ENCODE data around the gene CNPY1. TPM values are rescaled to one million over a fixed set of nuclear protein-coding genes. Genes with fewer than 3 reads are reported as not detected.

Gene CNPY1
- total RNA-seq, 1 donor from 2014 or later: not detected

- Histone ChIP-seq H4K20me1 (ENCODE audit: insufficient read depth, low read length) (no peaks in the 10 kb centered on the region), H3K27me3 (ENCODE audit: insufficient read depth, low read length) (peaks cover 41% of the 10 kb centered on the region), H3K4me1 (ENCODE audit: insufficient read depth, low read length) (peaks cover 4% of the 10 kb centered on the region), H3K4me2 (ENCODE audit: low read length) (no peak overlapping the region), H3K79me2 (ENCODE audit: insufficient read depth, low read length) (no peaks in the 10 kb centered on the region), H3K36me3 (ENCODE audit: insufficient read depth, low read length) (no peaks in the 10 kb centered on the region), H3K27ac (ENCODE audit: low read depth, low read length) (no peak overlapping the region), H3K9ac (ENCODE audit: low read length) (no peak overlapping the region), H3K9me3 (ENCODE audit: insufficient read depth, low read depth, low read length) (no peaks in the 10 kb centered on the region), H2AFZ (ENCODE audit: low read depth, low read length) (no peak overlapping the region), H3K4me3 (ENCODE audit: insufficient read depth, low read depth, low read length) (no peak overlapping the region)
- Mint-ChIP-seq H3K27ac (ENCODE audit: unreplicated experiment) (no peak overlapping the region), H3K36me3 (ENCODE audit: low read depth, unreplicated experiment) (no peaks in the 10 kb centered on the region), H3K4me3 (ENCODE audit: unreplicated experiment) (no peak overlapping the region), H3K4me1 (ENCODE audit: low read depth, unreplicated experiment) (no peaks in the 10 kb centered on the region), H3K9me3 (ENCODE audit: unreplicated experiment) (peaks cover 1% of the 10 kb centered on the region), H3K27me3 (ENCODE audit: low read depth, unreplicated experiment) (peaks cover 84% of the 10 kb centered on the region)
- DNase-seq (ENCODE audit: low read depth) (no peak), FAIRE-seq (no peak)
- TF ChIP-seq CTCF (IDR thresholded peaks at IDR 0.05; ENCODE audit: insufficient read depth, low read depth, low read length) (no peak), EZH2 (IDR thresholded peaks at IDR 0.05; ENCODE audit: insufficient read depth, low read length) (no peak)
These were observed 15.8 kb downstream of the CNPY1 start for GRCh38 chr7:155530601-155531000.

GRCh38 chr7:155529845-155530244, 16.5 kb downstream of the CNPY1 start:
- Histone ChIP-seq H3K36me3 (ENCODE audit: insufficient read depth, low read length) (no peaks in the 10 kb centered on the region), H2AFZ (ENCODE audit: low read depth, low read length) (no peak overlapping the region), H3K27me3 (ENCODE audit: insufficient read depth, low read length) (peaks cover 40% of the 10 kb centered on the region), H3K79me2 (ENCODE audit: insufficient read depth, low read length) (no peaks in the 10 kb centered on the region), H3K4me1 (ENCODE audit: insufficient read depth, low read length) (peaks cover 4% of the 10 kb centered on the region), H3K4me2 (ENCODE audit: low read length) (no peak overlapping the region), H3K4me3 (ENCODE audit: insufficient read depth, low read depth, low read length) (no peak overlapping the region), H3K27ac (ENCODE audit: low read depth, low read length) (no peak overlapping the region), H4K20me1 (ENCODE audit: insufficient read depth, low read length) (no peaks in the 10 kb centered on the region), H3K9me3 (ENCODE audit: insufficient read depth, low read depth, low read length) (no peaks in the 10 kb centered on the region), H3K9ac (ENCODE audit: low read length) (no peak overlapping the region)
- DNase-seq (ENCODE audit: low read depth): no peak
- no peaks in the 10 kb centered on the region for H3K36me3 Mint-ChIP-seq (ENCODE audit: low read depth, unreplicated experiment)
- no peak overlapping the region for H3K4me3 Mint-ChIP-seq (ENCODE audit: unreplicated experiment)
- TF ChIP-seq EZH2 (IDR thresholded peaks at IDR 0.05; ENCODE audit: insufficient read depth, low read length) (no peak), CTCF (IDR thresholded peaks at IDR 0.05; ENCODE audit: insufficient read depth, low read depth, low read length) (no peak)
- peaks cover 1% of the 10 kb centered on the region for H3K9me3 Mint-ChIP-seq (ENCODE audit: unreplicated experiment)
- H3K4me1 Mint-ChIP-seq (ENCODE audit: low read depth, unreplicated experiment): no peaks in the 10 kb centered on the region
- H3K27me3 Mint-ChIP-seq (ENCODE audit: low read depth, unreplicated experiment): peaks cover 84% of the 10 kb centered on the region
- no peak overlapping the region for H3K27ac Mint-ChIP-seq (ENCODE audit: unreplicated experiment)
- FAIRE-seq: no peak

GRCh38 chr7:155529346-155529745, 17.0 kb downstream of the CNPY1 start:
- Mint-ChIP-seq H3K27ac (ENCODE audit: unreplicated experiment) (no peak overlapping the region), H3K4me3 (ENCODE audit: unreplicated experiment) (no peak overlapping the region), H3K9me3 (ENCODE audit: unreplicated experiment) (peaks cover 3% of the 10 kb centered on the region), H3K36me3 (ENCODE audit: low read depth, unreplicated experiment) (no peaks in the 10 kb centered on the region), H3K4me1 (ENCODE audit: low read depth, unreplicated experiment) (no peaks in the 10 kb centered on the region), H3K27me3 (ENCODE audit: low read depth, unreplicated experiment) (peaks cover 82% of the 10 kb centered on the region)
- no peak overlapping the region for H3K4me3 ChIP-seq (ENCODE audit: insufficient read depth, low read depth, low read length)
- H3K9ac ChIP-seq (ENCODE audit: low read length): no peak overlapping the region
- H3K27ac ChIP-seq (ENCODE audit: low read depth, low read length): no peak overlapping the region
- TF ChIP-seq EZH2 (IDR thresholded peaks at IDR 0.05; ENCODE audit: insufficient read depth, low read length): no peak
- TF ChIP-seq CTCF (IDR thresholded peaks at IDR 0.05; ENCODE audit: insufficient read depth, low read depth, low read length): no peak
- no peak overlapping the region for H2AFZ ChIP-seq (ENCODE audit: low read depth, low read length)
- H3K9me3 ChIP-seq (ENCODE audit: insufficient read depth, low read depth, low read length): no peaks in the 10 kb centered on the region
- peaks cover 4% of the 10 kb centered on the region for H3K4me1 ChIP-seq (ENCODE audit: insufficient read depth, low read length)
- no peaks in the 10 kb centered on the region for H3K79me2 ChIP-seq (ENCODE audit: insufficient read depth, low read length)
- no peaks in the 10 kb centered on the region for H3K36me3 ChIP-seq (ENCODE audit: insufficient read depth, low read length)
- H3K4me2 ChIP-seq (ENCODE audit: low read length): no peak overlapping the region
- H3K27me3 ChIP-seq (ENCODE audit: insufficient read depth, low read length): peaks cover 39% of the 10 kb centered on the region
- no peaks in the 10 kb centered on the region for H4K20me1 ChIP-seq (ENCODE audit: insufficient read depth, low read length)
- FAIRE-seq: no peak
- DNase-seq (ENCODE audit: low read depth): no peak
